ENCODE results near the gene NOP9.

Gene NOP9

GRCh38 chr14:24283796-24284460 lies 15.7 kb upstream of the NOP9 start:
- no peak for DNase-seq

- no peak for DNase-seq
Measured at GRCh38 chr14:24284501-24285035, 15.1 kb upstream of the NOP9 start.

- DNase-seq = no peak
Measured at GRCh38 chr14:24285351-24285750, 14.3 kb upstream of the NOP9 start.

GRCh38 chr14:24286996-24287395 lies 12.7 kb upstream of the NOP9 start:
- no peak for DNase-seq

GRCh38 chr14:24289649-24290280 lies 9.9 kb upstream of the NOP9 start:
- no peak for DNase-seq

GRCh38 chr14:24290746-24291145 lies 8.9 kb upstream of the NOP9 start:
- DNase-seq = no peak

GRCh38 chr14:24291446-24292117 lies 8.1 kb upstream of the NOP9 start:
- no peak for DNase-seq

- no peak for DNase-seq
Measured at GRCh38 chr14:24292118-24292807, 7.4 kb upstream of the NOP9 start.

- no peak for DNase-seq
Measured at GRCh38 chr14:24293525-24293924, 6.1 kb upstream of the NOP9 start.

- DNase-seq = peak; percentile 22 to 69
Measured at GRCh38 chr14:24296341-24297157, 3.1 kb upstream of the NOP9 start.

- no peak for DNase-seq
Measured at GRCh38 chr14:24297190-24297964, 2.3 kb upstream of the NOP9 start.

GRCh38 chr14:24298892-24299254 lies 777 bp upstream of the NOP9 start:
- DNase-seq = no peak

- no peak for DNase-seq
Measured at GRCh38 chr14:24300326-24300980, 803 bp downstream of the NOP9 start.

GRCh38 chr14:24304019-24304387 lies 4.4 kb downstream of the NOP9 start:
- no peak for DNase-seq

GRCh38 chr14:24307156-24307574 lies 7.5 kb downstream of the NOP9 start:
- no peak for DNase-seq

- DNase-seq = peak; percentile 17 to 34
Measured at GRCh38 chr14:24307575-24308341, 8.1 kb downstream of the NOP9 start, which contains the start of gene CIDEB. Gene CIDEB, minus strand, starts transcription at chr14:24307977. Its CDS starts 119 bp downstream, at chr14:24307858.

GRCh38 chr14:24308342-24309124 lies 8.9 kb downstream of the NOP9 start:
- DNase-seq = no peak

- DNase-seq = no peak
Measured at GRCh38 chr14:24309538-24310264, 10.1 kb downstream of the NOP9 start, which contains the start of gene LTB4R2. Gene LTB4R2, plus strand, starts transcription at chr14:24310140. Its CDS starts 525 bp downstream, at chr14:24310665.

- DNase-seq = no peak
Measured at GRCh38 chr14:24310265-24310645, 10.6 kb downstream of the NOP9 start.
